22Rv1 (cell line): ENCODE data around the gene EXOC4.

Source experiments
- H3K27ac ChIP-seq: fragments of 450-650 bp; 2 replicates; pipeline ENCODE4 v1.5.1; 2017
- CTCF ChIP-seq: fragments of 450-650 bp; IDR thresholded peaks from 2 replicates; pipeline ENCODE4 v1.5.1; 2017; ENCODE audit warnings: mild to moderate bottlenecking
- ZFX ChIP-seq: fragments of 450-650 bp; IDR thresholded peaks from 2 replicates; pipeline ENCODE4 v1.6.1; 2017; ENCODE audit warnings: antibody characterized with exemption, borderline replicate concordance

The EXOC4 gene

GRCh38 chr7:134058521-134058920 is 805.6 kb downstream of the EXOC4 start:
- no peak for TF ChIP-seq CTCF
- H3K27ac ChIP-seq = no peak overlapping the region

DNA sequence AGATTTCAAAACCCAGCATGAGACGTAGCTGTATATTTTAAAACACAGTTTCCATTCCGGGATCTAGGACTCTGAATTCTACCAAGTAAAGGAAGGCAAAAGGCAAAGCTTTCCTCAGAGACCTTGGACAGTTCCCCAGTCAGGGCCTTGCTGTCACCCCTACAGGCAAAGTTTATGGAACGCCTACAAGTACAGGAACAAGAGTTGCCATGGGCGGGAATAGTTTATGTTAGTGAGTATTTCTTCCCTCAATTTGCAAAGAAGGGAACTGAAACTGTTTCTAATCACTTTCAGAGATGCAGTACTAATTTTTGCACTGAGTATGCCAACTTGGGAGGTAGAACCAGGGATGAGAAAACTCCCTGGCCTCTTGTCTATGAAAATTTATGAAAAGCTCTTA is 806.1 kb downstream of the EXOC4 start:
- H3K27ac ChIP-seq = no peak overlapping the region
- TF ChIP-seq CTCF (no peak), ZFX (no peak)

DNA sequence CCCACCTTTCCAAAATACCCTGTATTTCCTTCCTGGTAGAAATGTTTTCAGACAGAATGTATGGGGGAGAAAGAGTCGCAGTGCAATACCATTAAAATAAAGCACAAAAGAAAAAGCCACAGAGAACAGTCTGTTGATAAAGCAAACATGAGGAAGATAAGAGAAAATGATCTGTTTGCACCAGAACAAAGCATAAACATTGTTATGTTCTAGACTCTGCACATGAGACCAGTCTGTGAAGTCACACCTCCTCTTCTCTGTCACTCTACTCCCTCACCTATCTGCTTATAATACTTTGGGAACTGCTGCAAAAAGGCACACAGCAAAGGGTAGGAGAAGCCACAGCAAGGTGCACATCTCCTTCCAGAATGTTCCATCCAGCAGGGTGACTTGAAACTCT is 807.0 kb downstream of the EXOC4 start:
- H3K27ac ChIP-seq = no peak overlapping the region
- TF ChIP-seq CTCF (no peak), ZFX (no peak)

DNA sequence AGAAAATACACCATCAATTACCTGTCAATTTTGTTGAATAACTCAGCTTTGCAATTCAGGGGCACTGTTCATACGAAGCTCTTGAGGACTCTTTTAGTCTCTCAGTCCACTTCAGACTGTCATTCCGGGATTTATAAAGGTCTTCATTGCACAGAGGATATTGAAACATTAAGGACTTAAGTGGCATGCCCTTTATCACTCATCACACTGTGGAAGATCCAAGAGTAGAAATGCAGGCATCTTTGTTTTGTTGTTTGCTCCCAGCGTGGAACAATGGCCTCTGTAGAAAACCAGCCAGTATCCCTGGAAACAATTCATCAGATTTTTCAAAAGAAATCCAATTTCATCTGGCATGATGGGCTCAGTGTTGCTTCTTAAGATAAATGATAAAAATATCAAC is 808.0 kb downstream of the EXOC4 start:
- TF ChIP-seq CTCF (no peak), ZFX (no peak)

GRCh38 chr7:134062460-134062859 is 809.6 kb downstream of the EXOC4 start:
- no peak for TF ChIP-seq ZFX
- TF ChIP-seq CTCF = no peak
- no peak overlapping the region for H3K27ac ChIP-seq

More for the DNA sequence above, 808.0 kb downstream of the EXOC4 start:
- no peak overlapping the region for H3K27ac ChIP-seq

DNA sequence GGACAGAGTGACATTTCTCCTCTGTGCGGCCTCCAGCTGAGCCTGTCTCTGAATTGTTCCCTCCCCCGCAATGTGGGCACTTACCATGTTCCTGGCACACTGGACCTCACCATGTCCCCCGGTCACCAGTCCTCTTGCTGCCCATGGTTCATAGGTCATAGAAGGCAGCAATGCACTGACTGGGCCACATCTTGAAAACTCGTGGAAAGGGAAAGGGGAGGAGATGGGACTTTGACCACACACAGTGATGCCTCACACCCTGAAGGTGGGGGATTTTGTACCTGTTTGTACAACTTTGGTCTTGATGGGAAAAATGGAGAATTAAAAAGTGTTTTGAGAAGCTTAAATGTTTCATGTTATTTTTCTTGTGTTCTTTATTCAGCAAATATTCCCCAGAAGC is 812.5 kb downstream of the EXOC4 start:
- no peak overlapping the region for H3K27ac ChIP-seq
- TF ChIP-seq ZFX (no peak), CTCF (no peak)

DNA sequence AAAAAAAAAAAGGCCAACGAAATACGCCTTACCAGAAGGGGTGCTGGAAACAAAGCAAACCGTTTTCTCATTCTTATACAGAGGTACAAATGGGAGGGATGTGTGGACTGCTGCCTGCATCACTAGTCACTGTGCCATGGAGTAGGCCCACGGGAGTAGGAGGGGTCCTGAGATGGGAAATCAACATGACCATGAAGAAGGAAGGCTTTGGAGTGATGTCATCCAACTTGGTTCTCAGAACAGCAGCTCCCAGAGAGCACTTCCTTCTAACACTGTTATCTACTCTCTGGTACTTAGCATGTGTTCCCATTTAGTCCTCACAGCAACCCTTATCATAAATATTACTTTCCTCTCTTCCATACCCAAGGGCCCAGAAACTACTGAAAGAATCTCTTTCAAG is 814.3 kb downstream of the EXOC4 start:
- TF ChIP-seq CTCF (no peak), ZFX (no peak)
- H3K27ac ChIP-seq = no peak overlapping the region
